ENCODE results near the gene DNAJB7. TPM values are rescaled to one million over a fixed set of nuclear protein-coding genes. Genes with fewer than 3 reads are reported as not detected.

The DNAJB7 gene
- total and polyA plus RNA-seq, 2 of the 13 experiments (the other 11 are each of a cell fraction or from before 2014, with no cell fraction given), result not detected

DNA sequence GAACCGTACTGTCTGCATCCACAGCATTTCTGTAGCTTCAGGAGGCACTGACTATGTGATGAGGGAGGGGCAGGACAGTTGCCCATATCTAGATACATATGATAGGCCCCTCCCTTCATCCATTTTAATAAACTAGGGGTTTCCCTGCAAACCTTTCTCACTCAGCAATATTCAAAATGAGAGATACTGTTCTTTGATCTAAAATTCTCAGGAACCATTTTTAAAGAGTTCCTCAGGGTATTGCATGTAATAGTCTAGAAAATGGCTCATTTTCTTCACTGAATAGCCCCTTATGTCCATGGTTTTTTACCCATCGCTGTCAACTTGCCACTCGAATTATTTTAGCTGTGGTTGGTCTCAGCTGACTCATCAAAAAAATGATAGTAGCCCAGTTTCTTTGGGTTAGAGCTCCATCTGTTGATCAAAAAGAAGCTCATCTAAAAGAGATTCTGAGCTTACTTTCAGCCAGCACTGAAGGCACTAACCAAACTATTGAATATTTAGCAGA lies 37.0 kb upstream of the DNAJB7 start (continued):
- TF ChIP-seq MAF1 (CRISPR knock-in tag; IDR thresholded peaks at IDR 0.05; ENCODE audit: borderline replicate concordance), result no peak
- TF ChIP-seq ZNF230 (CRISPR knock-in tag; IDR thresholded peaks at IDR 0.05), result no peak
- peak; percentile 99 to 100 for TF ChIP-seq MAFK (conservative IDR thresholded peaks at IDR 0.05 in 1 of 2, IDR thresholded peaks at IDR 0.05 in 1 of 2; ENCODE audit: low read length in 2 of 2)
- no peak for TF ChIP-seq ZNF512 (CRISPR knock-in tag; IDR thresholded peaks at IDR 0.05)
- no peak for TF ChIP-seq ARNT (IDR thresholded peaks at IDR 0.05)
- no peak for TF ChIP-seq EEA1 (CRISPR knock-in tag; IDR thresholded peaks at IDR 0.05; ENCODE audit: borderline replicate concordance)
- no peak for TF ChIP-seq ZNF841 (CRISPR knock-in tag; IDR thresholded peaks at IDR 0.05; ENCODE audit: borderline replicate concordance)
- no peak for TF ChIP-seq SUZ12 (IDR thresholded peaks at IDR 0.05; ENCODE audit: low read depth, low read length)
- TF ChIP-seq ZNF670 (CRISPR knock-in tag; IDR thresholded peaks at IDR 0.05; ENCODE audit: borderline replicate concordance), result no peak
- no peak for TF ChIP-seq RERE (CRISPR knock-in tag; IDR thresholded peaks at IDR 0.05; ENCODE audit: low read depth)
- no peak for TF ChIP-seq HMG20A (CRISPR knock-in tag; IDR thresholded peaks at IDR 0.05; ENCODE audit: borderline replicate concordance)
- TF ChIP-seq ZNF780A (CRISPR knock-in tag; IDR thresholded peaks at IDR 0.05), result no peak
- no peak for TF ChIP-seq ZNF619 (CRISPR knock-in tag; IDR thresholded peaks at IDR 0.05)
- TF ChIP-seq ZNF33B (CRISPR knock-in tag; IDR thresholded peaks at IDR 0.05), result no peak
- no peak for TF ChIP-seq ZNF563 (CRISPR knock-in tag; IDR thresholded peaks at IDR 0.05)
- TF ChIP-seq MAFF (IDR thresholded peaks at IDR 0.05; ENCODE audit: low read depth, low read length), result peak; percentile 99

Measured in HepG2 (cell line).